Measurements from ENCODE around the gene CCNJL.
A peak's percentile ranks its signal among the peaks of the same experiment; 100 is the strongest.

Gene CCNJL

GRCh38 chr5:160330212-160330611 is 17.8 kb upstream of the CCNJL start:
- H3K79me2 ChIP-seq (ENCODE audit: control insufficient read depth, insufficient read depth, low read length, unreplicated experiment): no peaks in the 10 kb centered on the region
- H2AFZ ChIP-seq (ENCODE audit: low read length, unreplicated experiment): no peak overlapping the region
- H3K36me3 ChIP-seq (ENCODE audit: insufficient read depth, low read length): no peaks in the 10 kb centered on the region
- H3K4me1 ChIP-seq (ENCODE audit: control insufficient read depth, insufficient read depth, low read length, unreplicated experiment): no peaks in the 10 kb centered on the region
- H3K27me3 ChIP-seq (ENCODE audit: insufficient read depth, low read length): no peaks in the 10 kb centered on the region
- H3K4me3 ChIP-seq (ENCODE audit: low read depth, low read length): no peak overlapping the region
- no peak overlapping the region for H3K27ac ChIP-seq (ENCODE audit: low read depth, low read length)

GRCh38 chr5:160327818-160328217 is 15.5 kb upstream of the CCNJL start:
- H2AFZ ChIP-seq (ENCODE audit: low read length, unreplicated experiment): no peak overlapping the region
- no peak overlapping the region for H3K4me3 ChIP-seq (ENCODE audit: low read depth, low read length)
- no peaks in the 10 kb centered on the region for H3K36me3 ChIP-seq (ENCODE audit: insufficient read depth, low read length)
- no peaks in the 10 kb centered on the region for H3K4me1 ChIP-seq (ENCODE audit: control insufficient read depth, insufficient read depth, low read length, unreplicated experiment)
- H3K27ac ChIP-seq (ENCODE audit: low read depth, low read length): no peak overlapping the region
- H3K27me3 ChIP-seq (ENCODE audit: insufficient read depth, low read length): no peaks in the 10 kb centered on the region
- no peaks in the 10 kb centered on the region for H3K79me2 ChIP-seq (ENCODE audit: control insufficient read depth, insufficient read depth, low read length, unreplicated experiment)

- H3K27me3 ChIP-seq (ENCODE audit: insufficient read depth, low read length): no peaks in the 10 kb centered on the region
- no peak overlapping the region for H3K27ac ChIP-seq (ENCODE audit: low read depth, low read length)
- no peaks in the 10 kb centered on the region for H3K4me1 ChIP-seq (ENCODE audit: control insufficient read depth, insufficient read depth, low read length, unreplicated experiment)
These were observed 14.6 kb upstream of the CCNJL start for GRCh38 chr5:160326981-160327380.

GRCh38 chr5:160325716-160326115 is 13.4 kb upstream of the CCNJL start:
- no peaks in the 10 kb centered on the region for H3K36me3 ChIP-seq (ENCODE audit: insufficient read depth, low read length)
- H3K79me2 ChIP-seq (ENCODE audit: control insufficient read depth, insufficient read depth, low read length, unreplicated experiment): no peaks in the 10 kb centered on the region
- no peaks in the 10 kb centered on the region for H3K4me1 ChIP-seq (ENCODE audit: control insufficient read depth, insufficient read depth, low read length, unreplicated experiment)
- H3K4me3 ChIP-seq (ENCODE audit: low read depth, low read length): no peak overlapping the region
- no peak overlapping the region for H3K27ac ChIP-seq (ENCODE audit: low read depth, low read length)
- H3K27me3 ChIP-seq (ENCODE audit: insufficient read depth, low read length): no peaks in the 10 kb centered on the region
- H2AFZ ChIP-seq (ENCODE audit: low read length, unreplicated experiment): no peak overlapping the region

More at GRCh38 chr5:160326981-160327380, 14.6 kb upstream of the CCNJL start:
- H3K4me3 ChIP-seq (ENCODE audit: low read depth, low read length): no peak overlapping the region
- H3K36me3 ChIP-seq (ENCODE audit: insufficient read depth, low read length): no peaks in the 10 kb centered on the region
- H2AFZ ChIP-seq (ENCODE audit: low read length, unreplicated experiment): no peak overlapping the region
- H3K79me2 ChIP-seq (ENCODE audit: control insufficient read depth, insufficient read depth, low read length, unreplicated experiment): no peaks in the 10 kb centered on the region

- Histone ChIP-seq H3K79me2 (ENCODE audit: control insufficient read depth, insufficient read depth, low read length, unreplicated experiment) (no peaks in the 10 kb centered on the region), H2AFZ (ENCODE audit: low read length, unreplicated experiment) (no peak overlapping the region), H3K4me1 (ENCODE audit: control insufficient read depth, insufficient read depth, low read length, unreplicated experiment) (no peaks in the 10 kb centered on the region), H3K27me3 (ENCODE audit: insufficient read depth, low read length) (0 out of 2 replicates have a peak, but pooled peaks cover 4% of the 10 kb centered on the region), H3K4me3 (ENCODE audit: low read depth, low read length) (no peak overlapping the region), H3K36me3 (ENCODE audit: insufficient read depth, low read length) (no peaks in the 10 kb centered on the region), H3K27ac (ENCODE audit: low read depth, low read length) (no peak overlapping the region)
These were observed 12.5 kb upstream of the CCNJL start for GRCh38 chr5:160324886-160325285.

- Histone ChIP-seq H3K4me1 (ENCODE audit: control insufficient read depth, insufficient read depth, low read length, unreplicated experiment) (peaks cover 6% of the 10 kb centered on the region), H3K27me3 (ENCODE audit: insufficient read depth, low read length) (peaks cover 5% of the 10 kb centered on the region), H3K79me2 (ENCODE audit: control insufficient read depth, insufficient read depth, low read length, unreplicated experiment) (no peaks in the 10 kb centered on the region), H2AFZ (ENCODE audit: low read length, unreplicated experiment) (no peak overlapping the region), H3K4me3 (ENCODE audit: low read depth, low read length) (no peak overlapping the region), H3K36me3 (ENCODE audit: insufficient read depth, low read length) (no peaks in the 10 kb centered on the region), H3K27ac (ENCODE audit: low read depth, low read length) (no peak overlapping the region)
These were observed 6.0 kb upstream of the CCNJL start for GRCh38 chr5:160318409-160318808.

- no peaks in the 10 kb centered on the region for H3K36me3 ChIP-seq (ENCODE audit: insufficient read depth, low read length)
- H3K4me3 ChIP-seq (ENCODE audit: low read depth, low read length): no peak overlapping the region
- no peaks in the 10 kb centered on the region for H3K79me2 ChIP-seq (ENCODE audit: control insufficient read depth, insufficient read depth, low read length, unreplicated experiment)
- peaks cover 6% of the 10 kb centered on the region for H3K4me1 ChIP-seq (ENCODE audit: control insufficient read depth, insufficient read depth, low read length, unreplicated experiment)
- peaks cover 14% of the 10 kb centered on the region for H3K27me3 ChIP-seq (ENCODE audit: insufficient read depth, low read length)
- no peak overlapping the region for H3K27ac ChIP-seq (ENCODE audit: low read depth, low read length)
- no peak overlapping the region for H2AFZ ChIP-seq (ENCODE audit: low read length, unreplicated experiment)
These were observed 5.1 kb upstream of the CCNJL start for GRCh38 chr5:160317434-160317833.

- H3K4me1 ChIP-seq (ENCODE audit: control insufficient read depth, insufficient read depth, low read length, unreplicated experiment): peaks cover 6% of the 10 kb centered on the region
- no peak overlapping the region for H3K4me3 ChIP-seq (ENCODE audit: low read depth, low read length)
- H2AFZ ChIP-seq (ENCODE audit: low read length, unreplicated experiment): no peak overlapping the region
- no peaks in the 10 kb centered on the region for H3K36me3 ChIP-seq (ENCODE audit: insufficient read depth, low read length)
- peaks cover 24% of the 10 kb centered on the region for H3K27me3 ChIP-seq (ENCODE audit: insufficient read depth, low read length)
- no peaks in the 10 kb centered on the region for H3K79me2 ChIP-seq (ENCODE audit: control insufficient read depth, insufficient read depth, low read length, unreplicated experiment)
- H3K27ac ChIP-seq (ENCODE audit: low read depth, low read length): no peak overlapping the region
These were observed 3.6 kb upstream of the CCNJL start for GRCh38 chr5:160315968-160316367.

- H3K79me2 ChIP-seq (ENCODE audit: control insufficient read depth, insufficient read depth, low read length, unreplicated experiment): no peaks in the 10 kb centered on the region
- H3K36me3 ChIP-seq (ENCODE audit: insufficient read depth, low read length): no peaks in the 10 kb centered on the region
- no peak overlapping the region for H3K27ac ChIP-seq (ENCODE audit: low read depth, low read length)
- peaks cover 6% of the 10 kb centered on the region for H3K4me1 ChIP-seq (ENCODE audit: control insufficient read depth, insufficient read depth, low read length, unreplicated experiment)
- peak overlapping the region; percentile 78 for H3K4me3 ChIP-seq (ENCODE audit: low read depth, low read length)
- peaks cover 37% of the 10 kb centered on the region for H3K27me3 ChIP-seq (ENCODE audit: insufficient read depth, low read length)
- no peak overlapping the region for H2AFZ ChIP-seq (ENCODE audit: low read length, unreplicated experiment)
These were observed 780 bp upstream of the CCNJL start for GRCh38 chr5:160312960-160313727.

GRCh38 chr5:160311491-160312133 is 752 bp downstream of the CCNJL start:
- H3K36me3 ChIP-seq (ENCODE audit: insufficient read depth, low read length): no peaks in the 10 kb centered on the region
- H3K27me3 ChIP-seq (ENCODE audit: insufficient read depth, low read length): peaks cover 37% of the 10 kb centered on the region
- H3K4me3 ChIP-seq (ENCODE audit: low read depth, low read length): peak overlapping the region; percentile 78
- no peaks in the 10 kb centered on the region for H3K79me2 ChIP-seq (ENCODE audit: control insufficient read depth, insufficient read depth, low read length, unreplicated experiment)
- H2AFZ ChIP-seq (ENCODE audit: low read length, unreplicated experiment): peak overlapping the region; percentile 68
- H3K27ac ChIP-seq (ENCODE audit: low read depth, low read length): no peak overlapping the region
- peaks cover 6% of the 10 kb centered on the region for H3K4me1 ChIP-seq (ENCODE audit: control insufficient read depth, insufficient read depth, low read length, unreplicated experiment)
